Smooth muscle cell (in vitro differentiated cells): ENCODE measurements around the gene THSD4. TPM values are rescaled to one million over a fixed set of nuclear protein-coding genes. Genes with fewer than 3 reads are reported as not detected.

ENCODE experiments used
- DNase-seq: peaks from one replicate; lab custom pipeline; 2025; ENCODE audit not compliant: unreplicated experiment; lab: John Stamatoyannopoulos, UW
- H2AFZ ChIP-seq: fragments of 200-600 bp; sonication (generic); 2 replicates; pipeline ENCODE4 v1.6.0; 2016; ENCODE audit warnings: antibody characterized with exemption, low read depth, mild to moderate bottlenecking
- H3F3A ChIP-seq: fragments of 200-600 bp; sonication (generic); 2 replicates; pipeline ENCODE4 v1.6.0; 2017; ENCODE audit warnings: antibody characterized with exemption, low read depth
- H3K27ac ChIP-seq: fragments of 200-600 bp; sonication (generic); 2 replicates; pipeline ENCODE4 v1.5.1; 2016; ENCODE audit warnings: low read depth, mild to moderate bottlenecking
- H3K27me3 ChIP-seq: fragments of 200-600 bp; sonication (generic); 2 replicates; pipeline ENCODE4 v1.6.1; 2016; ENCODE audit warnings: low read depth, mild to moderate bottlenecking
- H3K36me3 ChIP-seq: fragments of 200-600 bp; sonication (generic); 2 replicates; pipeline ENCODE4 v1.5.1; 2016; ENCODE audit warnings: low read depth
- H3K4me1 ChIP-seq: fragments of 200-600 bp; sonication (generic); 2 replicates; pipeline ENCODE4 v1.5.1; 2016; ENCODE audit warnings: low read depth
- H3K4me2 ChIP-seq: fragments of 200-600 bp; sonication (generic); 2 replicates; pipeline ENCODE4 v1.6.0; 2016; ENCODE audit warnings: mild to moderate bottlenecking
- H3K4me3 ChIP-seq: fragments of 200-600 bp; sonication (generic); 2 replicates; pipeline ENCODE4 v1.5.1; 2016; ENCODE audit warnings: mild to moderate bottlenecking
- H3K79me2 ChIP-seq: fragments of 200-600 bp; sonication (generic); 2 replicates; pipeline ENCODE4 v1.6.0; 2016; ENCODE audit warnings: low read depth, mild to moderate bottlenecking
- H3K9ac ChIP-seq: fragments of 200-600 bp; sonication (generic); 2 replicates; pipeline ENCODE4 v1.6.0; 2016; ENCODE audit warnings: low read depth
- H3K9me3 ChIP-seq: fragments of 200-600 bp; sonication (generic); replicated peaks from 2 replicates; pipeline ENCODE4 v1.5.1; 2016; ENCODE audit warnings: low read depth
- H4K20me1 ChIP-seq: fragments of 200-600 bp; sonication (generic); 2 replicates; pipeline ENCODE4 v1.6.0; 2016; ENCODE audit warnings: low read depth
- CTCF ChIP-seq: fragments of 200-600 bp; sonication (generic); IDR thresholded peaks from 2 replicates; pipeline ENCODE4 v1.5.1; 2017; ENCODE audit warnings: borderline replicate concordance, mild to moderate bottlenecking, antibody characterized with exemption; ENCODE audit not compliant: insufficient read depth, poor library complexity, severe bottlenecking
- WGBS: methylation state at CpG from one replicate; pipeline ENCODE4 v1.1.7; 2016; ENCODE audit warnings: low lambda C conversion rate; 5-methylcytosine and 5-hydroxymethylcytosine counted together
- polyA plus RNA-seq: library from polyadenylated mRNA; unstranded; fragments of >200 nt; fragmentation: Nextera tagmentation; extraction: Ambion mirVana; gene quantifications from 2 replicates; pipeline ENCODE4 v1.2.1, GENCODE V29; 2016
- total RNA-seq: library from RNA; depleted of rRNA; stranded (reverse); fragments of >200 nt; gene quantifications from 2 replicates; pipeline ENCODE4 v1.2.3, GENCODE V29; 2014

THSD4 gene
- total and polyA plus RNA-seq, 2 experiments from 2014 or later = 2.5 to 4.1 TPM

GRCh38 chr15:71252044-71252739, 136.9 kb downstream of the THSD4 start:
- Histone ChIP-seq H3K4me2 (peak overlapping the region; percentile 33), H3K27ac (peak overlapping the region; percentile 93)
- WGBS = 2% methylated on average over 6 of the region's 6 CpGs

GRCh38 chr15:71252740-71253047, 137.4 kb downstream of the THSD4 start:
- Histone ChIP-seq H3K27me3 (no peaks in the 10 kb centered on the region), H3K9ac (peak overlapping the region; percentile 62), H3K4me1 (no peaks in the 10 kb centered on the region), H3K36me3 (no peaks in the 10 kb centered on the region), H3K9me3 (no peaks in the 10 kb centered on the region), H3K27ac (peak overlapping the region; percentile 93), H3K4me2 (no peak overlapping the region), H4K20me1 (no peaks in the 10 kb centered on the region), H2AFZ (no peak overlapping the region), H3K79me2 (no peaks in the 10 kb centered on the region), H3K4me3 (no peak overlapping the region), H3F3A (peaks cover 6% of the 10 kb centered on the region)
- no peak for DNase-seq
- WGBS = 94% methylated on average over 3 of the region's 3 CpGs
- no peak for TF ChIP-seq CTCF

More at GRCh38 chr15:71252044-71252739, 136.9 kb downstream of the THSD4 start:
- Histone ChIP-seq H3K4me3 (no peak overlapping the region), H3K9me3 (no peaks in the 10 kb centered on the region), H3K4me1 (no peaks in the 10 kb centered on the region), H4K20me1 (no peaks in the 10 kb centered on the region), H3K36me3 (no peaks in the 10 kb centered on the region), H3K9ac (peak overlapping the region; percentile 62), H3K79me2 (no peaks in the 10 kb centered on the region), H2AFZ (no peak overlapping the region), H3K27me3 (no peaks in the 10 kb centered on the region), H3F3A (peaks cover 6% of the 10 kb centered on the region)
- no peak for TF ChIP-seq CTCF
- DNase-seq = no peak

GRCh38 chr15:71254491-71254890, 139.2 kb downstream of the THSD4 start:
- Histone ChIP-seq H3K27me3 (no peaks in the 10 kb centered on the region), H3K4me2 (no peak overlapping the region), H3F3A (peaks cover 6% of the 10 kb centered on the region), H3K36me3 (no peaks in the 10 kb centered on the region), H4K20me1 (no peaks in the 10 kb centered on the region), H3K4me1 (no peaks in the 10 kb centered on the region), H3K9me3 (no peaks in the 10 kb centered on the region), H2AFZ (no peak overlapping the region), H3K4me3 (no peak overlapping the region), H3K79me2 (no peaks in the 10 kb centered on the region), H3K27ac (no peak overlapping the region), H3K9ac (no peak overlapping the region)
- WGBS = 79% methylated on average over 3 of the region's 3 CpGs
- DNase-seq = no peak
- TF ChIP-seq CTCF = no peak
